Adrenal gland (tissue), 12 donors: ENCODE measurements around the gene SLC2A9. TPM values are rescaled to one million over a fixed set of nuclear protein-coding genes. Genes with fewer than 3 reads are reported as not detected.

Experiments
- DNase-seq, 7 donors: peaks; one replicate each; pipeline ENCODE4 v3.0.0-alpha.2; 2019 to 2020
- H3K27ac ChIP-seq, 5 donors: fragments of 200-600 bp; sonication (generic) in 4 of 5; 1 replicate in 3 of 5; 2 replicates in 2 of 5; pipeline versions ENCODE4 v1.5.1 to v1.8.0; 2016 to 2020; ENCODE audit warnings: mild to moderate bottlenecking in 1 of 5
- H3K27me3 ChIP-seq: fragments of 200-600 bp; 2 replicates; pipeline ENCODE4 v1.8.0; 2021
- H3K36me3 ChIP-seq, 2 donors: fragments of 200-600 bp; replicated peaks in 1 of 2; 1 replicate in 1 of 2; 2 replicates in 1 of 2; pipeline versions ENCODE4 v1.5.1 to v1.8.0; 2018 to 2022
- H3K4me1 ChIP-seq, 2 donors: fragments of 200-600 bp; replicated peaks in 1 of 2; 1 replicate in 1 of 2; 2 replicates in 1 of 2; pipeline versions ENCODE4 v1.5.1 to v1.8.0; 2018 to 2021
- H3K4me3 ChIP-seq, 4 donors: fragments of 200-600 bp; sonication (generic) in 3 of 4; one replicate each; pipeline ENCODE4 v1.5.1; 2016 to 2018
- H3K9me3 ChIP-seq, 3 donors: fragments of 200-600 bp; sonication (generic) in 1 of 3; replicated peaks in 1 of 3; 1 replicate in 2 of 3; 2 replicates in 1 of 3; pipeline versions ENCODE4 v1.5.1 to v1.8.0; 2016 to 2021
- CTCF ChIP-seq, 6 experiments: fragments of 450-650 bp in 4 of 6; fragments of 200-600 bp in 2 of 6; sonication (generic) in 1 of 6; IDR thresholded peaks; 1 replicate in 5 of 6; 2 replicates in 1 of 6; pipeline versions ENCODE4 v1.5.1 to v1.8.0; 2016 to 2021; ENCODE audit warnings: antibody characterized with exemption in 6 of 6, mild to moderate bottlenecking in 2 of 6, moderate library complexity in 1 of 6
- POLR2A ChIP-seq, 2 donors: fragments of 450-650 bp; IDR thresholded peaks; one replicate each; pipeline ENCODE4 v1.6.1; 2017; ENCODE audit warnings: antibody characterized with exemption in 2 of 2, mild to moderate bottlenecking in 2 of 2, moderate library complexity in 1 of 2
- WGBS, 4 donors: extraction: QIAGEN DNeasy Blood & Tissue Kit in 2 of 4; methylation state at CpG; one replicate each; pipeline versions ENCODE4 v1.1.5 to v1.1.7; 2013 to 2017; 5-methylcytosine and 5-hydroxymethylcytosine counted together
- intact Hi-C, 2 donors: fragments of 100-400 bp; cut with DNase I; formaldehyde crosslinking; loops; one replicate each; pipeline versions ENCODE4 v1.14.1 to v1.15.0; 2022 to 2023
- polyA plus RNA-seq, 3 donors: library from polyadenylated mRNA; stranded (reverse); fragments of 200-250 nt in 2 of 3; fragments of 350-450 nt in 1 of 3; fragmentation: Illumina TruSeq in 1 of 3; extraction: RNeasy Lipid Tissue Mini Kit (QIAGEN cat#74804) in 1 of 3; gene quantifications; one replicate each; pipeline ENCODE4 v1.2.3, GENCODE V29; 2013 to 2014
- total RNA-seq, 9 donors: library from RNA; depleted of rRNA in 4 of 9; stranded (reverse); fragments of >200 nt in 4 of 9; fragments of 120-200 nt in 1 of 9; fragmentation: NEBNext Ultra II Directional in 1 of 9; extraction: Animal tissue kit (Norgen Biotek cat#: 25700) in 1 of 9; gene quantifications; one replicate each; pipeline versions ENCODE4 v1.1.0 to v1.2.4, GENCODE V29; 2013 to 2023
- donor health status: healthy with polysubstance abuse.
- donor health status: Bipolar disorder and iron deficiency.
- donor health status: DM: yes; HTN: yes; CAD: no.
- donor health status: DM: no; HTN: no; CAD: no.
- donor health status: DM: no; HTN: no; CAD: no.
- donor health status: DM: yes; HTN: yes; CAD: no.

SLC2A9 gene
- total and polyA plus RNA-seq, 12 donors: 1.8 to 16.6 (median 8.5) TPM

DNA sequence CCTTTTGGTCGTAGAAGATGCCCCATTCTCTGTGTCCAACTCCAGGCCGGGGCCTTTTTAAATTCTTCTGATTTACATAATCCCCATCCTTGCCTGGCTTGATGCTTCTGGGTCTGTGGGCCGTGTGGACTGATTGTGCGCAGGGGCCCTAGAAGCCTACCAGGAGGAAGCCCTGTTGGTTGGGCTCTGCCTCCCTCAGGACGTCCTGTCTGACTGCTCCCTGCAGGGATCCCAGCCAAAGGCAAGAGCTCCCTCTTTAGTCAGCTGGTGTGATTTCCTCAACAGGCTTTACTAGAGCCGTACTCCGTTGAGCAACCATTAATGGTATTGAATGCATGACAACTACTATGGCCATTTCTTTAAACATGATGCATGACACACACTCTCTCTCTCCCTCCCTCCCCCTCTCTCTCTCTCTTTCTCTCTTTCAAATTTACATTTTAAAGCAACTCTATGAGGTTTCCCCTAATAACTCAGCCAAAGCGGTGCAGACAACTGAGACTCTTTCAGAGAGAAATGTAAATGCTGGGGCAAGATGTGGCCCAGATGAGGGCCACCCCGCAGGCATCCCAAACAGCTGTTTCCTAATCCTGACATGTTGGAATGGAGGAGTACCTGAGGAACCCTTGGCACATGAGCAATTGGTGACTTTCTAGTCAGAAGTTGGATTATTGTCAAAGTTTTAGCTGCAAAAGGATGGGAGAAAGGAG is 122.5 kb downstream of the SLC2A9 start:
- 50 to 54% (median 53%) methylated on average over 9 of the region's 9 CpGs for WGBS, 4 donors
- Histone ChIP-seq H3K36me3 (no peaks in the 10 kb centered on the region), H3K9me3 (no peaks in the 10 kb centered on the region), H3K27ac (no peak overlapping the region), H3K4me3 (no peak overlapping the region), H3K4me1 (no peaks in the 10 kb centered on the region), H3K27me3 (no peaks in the 10 kb centered on the region)
- peak; percentile 58 to 84 (median 72) for DNase-seq
- TF ChIP-seq CTCF (IDR thresholded peaks at IDR 0.05) (peak in 5 of 6 experiments; percentile 29 to 54 (median 47)), POLR2A (IDR thresholded peaks at IDR 0.05) (no peak)
- intact Hi-C loops: loop anchor here in 1 of 2 donors (5.0 to 10.0 kb wide), 2 partner anchors 116 to 131 kb away; no protein-coding TSS in a partner anchor

GRCh38 chr4:9895333-9895705 is 126.0 kb downstream of the SLC2A9 start:
- Histone ChIP-seq H3K27me3 (no peaks in the 10 kb centered on the region), H3K4me1 (no peaks in the 10 kb centered on the region), H3K4me3 (no peak overlapping the region), H3K27ac (no peak overlapping the region), H3K9me3 (no peaks in the 10 kb centered on the region), H3K36me3 (no peaks in the 10 kb centered on the region)
- WGBS, 4 donors: 68 to 76% (median 71%) methylated on average over 4 of the region's 4 CpGs
- TF ChIP-seq POLR2A (IDR thresholded peaks at IDR 0.05) (no peak), CTCF (IDR thresholded peaks at IDR 0.05) (no peak)
- intact Hi-C loops: loop anchor here in 1 of 2 donors (5.0 to 10.0 kb wide), 2 partner anchors 119 to 128 kb away; no protein-coding TSS in a partner anchor
- DNase-seq: no peak

DNA sequence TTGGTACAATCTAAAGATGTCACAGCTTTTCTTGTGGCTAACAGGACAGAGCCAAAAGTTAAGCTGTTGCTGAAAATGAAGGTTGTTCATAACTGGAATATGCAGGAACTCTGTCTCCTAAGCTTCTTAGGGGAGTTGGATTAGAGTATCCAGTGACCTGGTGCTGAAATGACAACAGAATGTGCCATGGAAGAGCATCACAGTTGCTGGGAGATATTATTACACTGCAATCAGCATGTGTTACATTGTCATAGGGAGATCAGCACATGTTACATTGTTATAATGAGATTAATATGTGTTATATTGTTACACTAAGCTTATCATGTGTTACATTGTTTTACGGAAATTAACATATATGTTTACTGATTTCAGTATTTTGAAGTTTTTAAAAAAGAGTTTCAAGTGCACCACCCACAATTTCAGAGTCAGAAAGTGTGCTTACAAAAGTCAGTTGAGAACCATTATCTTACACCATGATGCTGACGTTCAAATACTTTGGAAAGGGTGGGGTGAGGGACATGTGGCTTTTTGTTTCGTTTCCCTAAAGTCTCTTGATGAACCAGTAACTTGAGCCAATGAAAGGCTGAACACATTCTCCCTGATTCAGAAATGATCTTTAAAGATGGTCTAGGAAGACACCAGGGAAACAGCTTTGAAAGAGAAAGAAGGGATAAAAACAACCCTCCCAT is 126.5 kb downstream of the SLC2A9 start:
- no peaks in the 10 kb centered on the region for H3K9me3 ChIP-seq
- H3K27ac ChIP-seq: no peak overlapping the region
- no peak overlapping the region for H3K4me3 ChIP-seq
- TF ChIP-seq POLR2A (IDR thresholded peaks at IDR 0.05) (no peak), CTCF (IDR thresholded peaks at IDR 0.05) (no peak)
- H3K27me3 ChIP-seq: no peaks in the 10 kb centered on the region
- intact Hi-C loops: loop anchor here in 1 of 2 donors (5.0 to 10.0 kb wide), 2 partner anchors 120 to 127 kb away; no protein-coding TSS in a partner anchor
- DNase-seq: no peak
- H3K36me3 ChIP-seq: no peaks in the 10 kb centered on the region
- no peaks in the 10 kb centered on the region for H3K4me1 ChIP-seq
- WGBS, 4 donors: 63 to 84% (median 72%) methylated on average over 3 of the region's 3 CpGs

GRCh38 chr4:9893329-9894108 is 127.8 kb downstream of the SLC2A9 start:
- Histone ChIP-seq H3K36me3 (no peaks in the 10 kb centered on the region), H3K4me1 (no peaks in the 10 kb centered on the region), H3K9me3 (no peaks in the 10 kb centered on the region), H3K27me3 (no peaks in the 10 kb centered on the region), H3K27ac (no peak overlapping the region), H3K4me3 (no peak overlapping the region)
- DNase-seq: no peak
- intact Hi-C loops: loop anchor here in 1 of 2 donors (10.0 kb wide), 1 partner anchor 121 kb away; no protein-coding TSS in a partner anchor
- TF ChIP-seq CTCF (IDR thresholded peaks at IDR 0.05) (no peak), POLR2A (IDR thresholded peaks at IDR 0.05) (no peak)
- 68 to 85% (median 76%) methylated on average over 8 of the region's 8 CpGs for WGBS, 4 donors
